GM18867 (cell line): ENCODE results near the gene GALNT12.

Experiments used
- ATAC-seq: cut with Tn5 transposase; IDR thresholded peaks from one replicate; pipeline ENCODE4 v1.9.1; 2021; ENCODE audit warnings: mild to moderate bottlenecking, moderate library complexity; ENCODE audit not compliant: unreplicated experiment

GALNT12 gene

DNA sequence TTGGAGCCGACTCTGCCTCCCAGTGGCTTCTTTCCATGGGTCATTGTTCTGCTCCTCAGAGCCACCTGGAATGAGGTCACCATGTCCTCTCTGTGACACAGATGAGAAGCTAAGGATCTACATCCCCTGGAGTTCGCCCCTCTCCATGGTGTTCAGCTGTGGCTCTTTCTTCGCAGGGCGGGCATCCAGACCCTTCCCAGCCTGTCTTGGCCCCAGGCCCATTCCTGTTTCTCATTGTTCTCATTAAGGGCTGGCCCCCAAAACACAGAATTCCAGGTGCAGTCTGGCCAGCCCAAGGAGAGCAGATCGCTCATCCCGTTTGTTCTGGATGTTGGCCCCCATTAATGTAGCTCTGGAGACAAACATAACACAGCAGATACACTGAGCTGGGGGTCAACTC lies 69.8 kb downstream of the GALNT12 start:
- no peak for ATAC-seq

DNA sequence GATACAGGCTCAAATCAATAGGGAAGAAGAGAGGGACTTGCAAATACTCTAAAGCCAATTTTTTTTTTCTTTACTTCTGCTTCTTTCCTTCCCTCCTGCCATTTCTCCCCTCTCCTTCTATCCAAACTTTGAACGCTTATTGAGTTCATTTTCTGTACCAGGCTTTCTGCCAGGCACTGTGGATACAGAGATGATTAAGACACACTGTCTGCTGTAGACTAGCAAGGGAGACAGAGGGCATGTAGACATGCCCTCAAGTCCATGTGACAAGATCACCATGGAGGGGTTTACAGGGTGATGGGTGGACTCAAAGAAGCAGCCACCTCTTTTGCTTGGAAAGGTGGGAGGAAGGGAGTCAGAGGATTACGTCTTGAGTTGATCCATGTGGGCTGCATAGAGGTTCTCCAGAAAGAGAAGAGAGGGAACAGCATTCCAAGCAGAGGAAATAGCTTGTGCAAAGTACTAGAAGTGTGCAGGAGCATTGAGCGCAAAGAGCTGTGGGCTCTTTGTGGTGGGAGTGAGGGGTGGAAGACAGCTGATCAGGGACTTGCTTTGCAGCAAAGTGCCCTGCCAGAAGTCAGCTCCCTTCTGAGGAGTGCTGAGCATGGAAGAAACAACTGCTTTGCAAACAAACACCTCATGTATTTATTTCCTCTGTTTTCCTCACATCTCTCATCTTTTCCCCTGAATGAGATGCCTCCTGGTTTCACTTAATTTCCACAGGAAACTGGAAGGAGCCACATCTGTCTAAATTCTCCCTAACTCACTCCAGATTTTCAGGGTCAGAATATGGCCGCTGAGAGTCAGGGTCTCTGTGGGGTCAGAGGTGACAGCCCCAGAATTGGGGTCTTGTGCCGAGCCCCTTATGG lies 71.9 kb downstream of the GALNT12 start:
- no peak for ATAC-seq

DNA sequence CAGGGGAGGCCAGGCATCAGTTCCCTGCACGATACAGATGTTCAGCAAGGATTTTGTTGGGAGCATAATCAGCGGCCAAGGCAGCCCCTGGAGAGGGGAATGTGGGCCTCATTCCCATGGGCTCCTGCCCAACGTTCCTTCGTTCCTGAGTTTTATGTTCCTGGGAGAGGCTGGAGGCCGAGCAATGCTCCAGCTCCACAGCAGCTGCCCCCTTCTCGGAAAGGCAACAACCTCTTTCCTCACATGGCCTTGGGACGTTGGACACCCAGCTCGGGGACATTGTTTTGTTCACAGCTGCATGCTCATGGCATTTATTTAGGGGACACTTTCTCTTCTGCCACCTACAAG lies 72.5 kb downstream of the GALNT12 start:
- ATAC-seq, result no peak

DNA sequence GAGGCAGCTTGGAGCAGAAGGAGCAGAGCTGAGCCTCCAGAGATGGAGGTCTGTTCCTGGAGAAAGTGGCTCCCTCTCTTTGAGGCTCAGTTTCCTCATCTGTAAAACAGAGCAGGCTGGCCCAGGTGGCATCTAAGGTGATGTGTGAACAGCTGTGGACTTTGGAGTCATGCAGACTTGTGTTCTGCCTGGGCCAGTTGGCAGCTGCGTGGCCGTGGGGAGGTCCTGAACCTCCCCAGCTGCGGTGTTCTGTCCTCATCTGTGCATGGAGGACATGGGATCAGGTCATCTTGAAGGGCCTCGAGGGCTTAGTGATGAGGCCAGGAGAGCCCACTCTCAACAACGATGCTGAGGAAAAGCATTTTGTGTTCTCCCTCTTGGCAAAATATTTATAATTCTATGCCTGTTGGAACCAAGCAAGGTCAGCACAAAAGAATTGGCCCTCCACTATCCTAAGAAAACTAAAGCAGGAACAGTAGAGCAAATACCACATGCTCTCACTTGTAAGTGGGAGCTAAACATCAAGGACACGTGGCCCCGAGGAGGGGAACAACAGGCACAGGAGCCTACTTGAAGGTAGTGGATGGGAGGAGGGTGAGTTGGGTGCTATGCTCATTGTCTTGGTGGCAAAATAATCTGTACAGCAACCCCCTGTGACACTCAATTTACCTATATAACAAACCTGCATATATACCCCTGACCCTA lies 73.0 kb downstream of the GALNT12 start:
- no peak for ATAC-seq

DNA sequence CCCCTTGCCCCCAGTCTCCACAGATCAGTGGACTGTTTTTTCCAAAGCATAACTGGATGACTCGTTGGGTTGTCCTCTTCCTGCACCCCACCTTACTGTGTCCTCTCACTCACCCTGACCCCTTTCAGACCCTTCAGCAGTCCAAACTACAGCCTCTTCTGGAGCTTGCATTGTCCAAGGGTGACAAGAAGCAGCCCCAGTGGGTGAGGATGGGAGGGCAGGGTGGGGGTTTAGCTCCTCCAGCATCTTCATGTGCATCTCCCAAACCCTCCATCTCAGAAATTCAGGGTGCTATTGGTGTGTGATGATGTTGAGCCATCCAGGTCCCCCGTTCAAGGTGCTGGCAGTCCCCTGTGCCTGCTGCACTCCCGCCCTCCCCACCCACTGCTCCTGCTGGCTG lies 73.9 kb downstream of the GALNT12 start:
- no peak for ATAC-seq

DNA sequence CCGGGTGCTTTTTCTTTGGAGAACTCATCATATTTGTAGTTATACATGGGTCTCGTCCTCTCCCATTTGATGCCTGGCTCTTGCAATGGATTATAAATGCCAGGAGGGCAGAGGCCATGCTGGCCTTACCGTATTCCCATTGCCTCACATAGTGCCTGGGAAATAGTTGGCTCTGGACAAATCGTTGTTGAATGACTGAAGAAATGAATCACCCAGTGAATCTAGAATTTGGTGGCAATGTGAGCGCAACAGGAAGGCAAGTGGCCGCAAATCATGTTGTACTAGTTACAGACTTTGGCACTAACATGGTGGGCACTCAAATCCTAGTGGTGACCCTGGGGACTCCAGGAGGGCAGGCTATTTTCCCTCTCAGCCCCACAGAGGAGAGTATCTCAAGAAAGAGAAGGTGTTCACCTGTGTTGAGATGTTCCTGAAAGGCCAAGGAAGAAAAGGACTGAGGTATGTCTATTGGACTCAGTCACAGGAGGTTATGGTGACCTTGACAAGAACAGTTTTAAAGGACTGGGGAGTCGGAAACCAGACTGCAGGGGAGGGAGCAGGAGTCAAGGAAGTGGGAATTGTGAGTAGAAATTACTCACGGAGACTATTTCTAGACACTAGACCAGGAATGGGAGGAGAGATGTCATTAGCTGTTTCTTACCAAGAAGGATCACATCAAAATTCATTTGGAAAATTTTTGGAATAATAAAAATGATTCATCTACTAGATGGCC lies 74.5 kb downstream of the GALNT12 start:
- ATAC-seq, result no peak

DNA sequence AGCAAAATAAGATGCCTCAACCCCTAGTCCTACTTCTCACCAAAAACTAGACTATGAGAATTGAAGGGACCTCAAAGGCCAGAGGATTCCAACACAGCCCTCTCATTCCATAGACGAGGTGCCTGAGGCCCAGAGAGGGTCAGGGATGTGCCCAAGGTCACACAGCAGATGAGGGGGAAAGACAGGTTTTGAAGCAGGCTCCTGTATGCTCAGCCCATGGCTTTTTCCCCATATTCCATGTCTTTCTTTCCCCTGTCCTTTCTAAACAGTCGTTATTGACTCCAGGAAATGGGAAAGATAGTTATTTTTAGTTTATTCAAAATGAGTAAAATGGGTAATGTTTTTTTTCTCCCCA lies 75.1 kb downstream of the GALNT12 start:
- no peak for ATAC-seq

DNA sequence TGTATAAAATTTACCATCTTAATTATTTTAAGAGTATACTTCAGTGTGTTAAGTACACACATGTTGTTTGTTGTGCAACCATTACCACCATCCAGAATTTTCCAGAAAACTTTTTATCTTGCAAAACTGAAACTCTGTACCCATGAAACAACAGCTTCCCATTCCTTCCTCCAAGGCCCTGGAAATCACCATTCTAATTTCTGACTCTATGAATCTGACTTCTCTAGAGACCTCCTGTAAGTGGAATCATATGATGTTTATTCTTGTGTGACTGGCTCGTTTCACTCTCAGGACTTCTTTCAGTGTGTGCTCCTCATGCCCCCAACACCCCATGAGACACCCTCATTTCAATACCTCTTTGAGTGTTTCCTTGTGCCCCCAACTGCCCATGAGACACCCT lies 75.8 kb downstream of the GALNT12 start:
- ATAC-seq, result no peak

DNA sequence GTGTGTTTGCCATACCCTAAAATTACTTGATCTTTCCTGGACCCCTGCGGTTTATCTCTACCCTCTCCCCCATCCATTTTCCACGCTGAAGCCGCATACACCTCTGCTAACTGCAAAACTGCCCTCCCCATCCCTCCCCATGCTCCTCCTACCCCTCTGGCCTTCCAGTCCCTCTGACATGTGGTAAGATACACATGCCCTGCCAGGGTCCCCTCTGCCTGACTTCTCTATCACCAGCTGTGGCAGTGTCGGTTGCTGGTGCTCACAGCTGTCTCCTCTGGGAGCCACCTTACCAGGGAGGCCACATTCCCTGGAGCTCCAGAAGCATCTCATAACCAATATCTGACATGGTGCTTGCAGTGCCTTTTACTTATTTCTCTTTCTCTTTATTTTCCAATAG lies 77.4 kb downstream of the GALNT12 start:
- ATAC-seq, result no peak

DNA sequence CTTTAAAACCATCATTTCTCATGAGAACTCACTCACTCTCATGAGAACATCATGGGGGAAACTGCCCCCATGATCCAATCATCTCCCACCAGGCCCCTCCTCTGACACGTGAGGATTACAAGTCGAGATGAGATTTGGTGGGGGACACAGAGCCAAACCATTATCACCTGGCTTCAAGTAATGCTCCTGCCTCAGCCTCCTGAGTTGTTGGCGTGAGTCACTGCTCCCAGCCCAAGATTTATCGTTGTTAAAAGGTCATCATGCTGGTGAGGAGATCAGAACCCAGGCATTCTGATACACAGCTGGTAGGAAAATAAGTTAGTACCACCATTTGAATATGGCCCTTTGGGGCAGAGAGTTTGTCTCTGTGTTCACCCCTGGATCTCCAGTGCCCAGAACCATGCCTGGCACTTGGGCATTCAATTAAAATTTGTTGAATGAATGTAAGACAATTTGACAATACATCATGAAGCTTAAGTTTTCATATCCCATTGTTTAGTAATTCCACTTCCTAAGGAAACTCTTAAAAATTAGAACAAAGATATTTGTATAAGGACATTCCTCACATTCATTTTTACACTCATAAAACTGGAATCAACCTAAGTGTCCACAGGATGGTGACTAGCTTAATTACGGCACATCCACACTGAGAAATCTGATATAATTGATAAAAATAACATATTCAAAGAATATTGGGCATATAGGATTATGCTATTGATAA lies 78.3 kb downstream of the GALNT12 start:
- no peak for ATAC-seq

DNA sequence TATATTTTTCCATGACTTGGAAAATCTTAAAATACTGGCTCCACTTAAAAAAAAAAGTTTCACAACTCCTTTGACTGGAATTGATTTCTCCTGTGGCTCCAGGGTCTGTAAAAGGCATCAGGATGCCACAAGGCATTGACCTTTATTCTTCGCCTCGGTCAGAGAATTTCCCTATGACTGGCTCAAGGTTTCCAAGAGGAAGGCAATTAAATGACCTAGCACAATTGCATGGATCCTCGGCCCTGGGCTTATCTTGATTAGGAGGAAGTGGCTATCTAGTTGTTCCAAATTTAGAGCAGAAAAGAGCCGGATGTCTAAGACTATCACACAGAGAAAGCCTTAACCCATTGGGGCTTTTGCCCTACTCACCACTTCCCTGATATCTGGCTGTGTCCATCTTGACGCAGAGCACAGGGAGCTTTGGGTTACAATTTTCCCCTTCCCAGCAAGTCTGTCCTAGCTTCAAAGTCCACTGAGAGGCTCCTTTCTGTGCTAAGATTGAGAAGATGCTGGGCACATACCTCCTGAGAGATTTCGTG lies 79.3 kb downstream of the GALNT12 start:
- ATAC-seq, result no peak

DNA sequence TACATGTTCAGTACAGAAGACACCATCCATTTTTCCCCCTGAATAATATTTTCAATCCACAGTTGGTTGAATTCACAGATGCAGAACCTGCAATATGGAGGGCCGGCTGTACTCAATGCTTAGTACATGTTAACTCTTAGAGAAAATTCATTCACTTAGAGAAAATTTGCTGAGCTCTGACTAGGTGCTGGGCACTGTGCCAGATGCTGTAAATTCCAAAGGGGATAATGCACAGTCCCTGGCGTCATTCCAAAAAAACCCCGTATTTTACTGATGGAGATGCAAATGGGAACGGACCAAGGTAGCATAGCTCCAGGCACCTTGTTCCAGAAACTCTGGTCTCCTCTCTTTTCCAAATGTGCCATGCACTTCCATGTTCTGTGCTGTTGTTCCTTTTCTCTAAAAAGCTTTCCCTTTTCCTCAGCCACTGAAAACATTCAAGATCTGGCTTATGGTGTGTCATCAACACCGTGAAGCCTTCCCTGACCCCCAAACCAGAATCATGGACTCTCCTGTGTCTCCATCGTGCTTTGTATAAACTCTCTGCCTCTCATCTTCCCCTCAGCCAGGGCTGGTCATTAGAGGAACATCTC lies 80.5 kb downstream of the GALNT12 start:
- ATAC-seq, result no peak

DNA sequence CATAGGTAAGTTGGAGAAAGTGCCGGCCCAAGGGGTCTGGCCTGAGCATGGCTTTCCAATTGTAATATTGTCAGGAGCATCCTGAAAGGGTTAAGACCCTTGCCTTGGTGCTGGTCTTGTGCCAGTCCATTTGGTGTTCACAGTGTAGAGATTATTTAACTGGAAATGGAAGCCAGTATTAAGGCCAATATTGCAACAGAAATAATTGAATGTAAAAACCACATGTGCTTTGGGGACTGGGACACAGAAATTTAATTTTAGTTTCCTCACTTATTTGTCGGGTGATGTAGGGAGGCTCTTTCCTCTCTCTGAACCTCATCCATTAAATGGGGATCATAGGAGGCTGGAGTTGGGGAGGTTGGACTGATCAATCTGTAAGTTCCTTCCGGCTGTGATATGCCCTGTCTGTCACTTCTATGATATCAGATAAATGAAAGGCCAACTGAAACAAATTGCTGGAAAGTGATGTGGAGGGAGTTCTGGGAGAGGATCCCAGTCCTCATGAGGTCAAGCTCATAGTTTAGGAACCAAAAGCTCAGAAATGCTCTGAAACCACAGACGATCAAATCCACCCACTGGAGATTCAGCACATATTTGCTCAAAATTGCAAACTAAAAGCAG lies 81.4 kb downstream of the GALNT12 start:
- no peak for ATAC-seq

DNA sequence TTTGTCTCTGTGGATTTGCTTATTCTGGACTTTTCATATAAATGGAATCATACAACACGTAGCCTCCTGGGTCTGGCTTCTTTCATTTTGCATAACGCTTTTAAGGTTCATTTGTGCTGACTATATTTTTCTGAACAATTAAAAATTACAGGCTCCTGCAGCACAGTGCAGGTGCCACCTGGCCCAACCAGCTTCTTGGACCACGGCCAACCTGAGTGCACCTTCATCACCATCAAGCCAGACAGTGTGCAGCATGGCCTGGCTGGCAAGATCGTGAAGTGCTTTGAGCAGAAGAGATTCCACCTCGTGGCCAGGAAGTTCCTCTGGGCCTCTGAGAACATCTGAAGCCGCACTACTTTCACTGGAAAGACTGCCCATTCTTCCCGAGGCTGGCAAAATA lies 82.8 kb downstream of the GALNT12 start:
- ATAC-seq, result no peak

DNA sequence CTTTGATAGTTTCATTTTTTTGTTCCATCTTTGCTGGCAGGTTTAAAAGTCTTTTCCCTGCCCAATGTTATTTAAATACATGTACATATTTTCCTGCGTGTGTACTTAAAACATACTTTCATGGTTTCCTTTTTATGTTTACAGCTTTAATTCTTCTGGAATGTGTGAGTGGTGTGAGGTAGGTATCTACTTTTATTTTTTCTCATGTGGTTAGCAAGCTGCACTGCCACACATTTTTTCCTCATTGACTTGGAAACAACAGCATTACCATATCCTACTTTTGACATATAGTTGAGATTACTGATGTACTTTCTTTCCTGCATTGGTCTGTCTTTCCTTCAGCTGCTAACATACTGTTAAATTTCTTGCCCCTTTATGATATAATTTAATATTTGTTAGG lies 84.8 kb downstream of the GALNT12 start:
- ATAC-seq, result no peak

DNA sequence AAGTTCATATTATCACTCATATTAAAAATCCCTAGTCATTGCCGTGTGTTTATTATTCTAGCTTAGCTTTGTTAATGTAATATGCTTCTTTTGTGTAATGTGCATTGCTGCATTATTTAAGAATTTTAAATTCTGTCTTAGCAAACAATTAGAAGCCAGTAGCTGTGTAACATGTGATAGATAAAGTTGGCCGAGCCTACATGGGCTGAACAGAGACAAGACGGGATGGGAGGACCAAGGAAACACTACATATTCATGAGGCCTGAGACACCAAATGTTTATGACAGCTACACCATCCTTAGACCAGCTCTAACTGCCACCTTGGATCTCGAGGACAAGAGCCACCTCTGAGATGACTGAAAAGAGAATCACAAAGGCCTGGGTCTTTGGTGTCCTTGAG lies 85.2 kb downstream of the GALNT12 start:
- ATAC-seq, result no peak

DNA sequence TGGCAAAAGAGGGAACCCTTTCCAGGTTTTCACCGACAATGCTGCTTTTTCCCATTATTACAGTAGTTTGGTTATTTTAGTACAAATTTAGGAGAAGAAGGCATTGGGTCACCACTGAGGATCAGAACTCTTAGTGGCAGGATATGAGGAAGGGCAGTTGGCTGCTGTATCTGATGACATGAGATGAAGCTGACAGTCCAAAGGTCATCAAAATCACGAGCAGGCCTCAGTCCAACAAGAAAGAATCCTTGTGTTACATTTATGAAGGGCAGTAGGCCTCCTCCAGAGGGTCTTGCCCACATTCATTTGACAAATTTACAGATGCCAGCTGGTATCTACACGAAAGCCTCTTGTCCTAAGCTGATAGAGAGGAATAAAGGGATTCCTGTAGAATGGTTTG lies 86.7 kb downstream of the GALNT12 start:
- ATAC-seq, result no peak

DNA sequence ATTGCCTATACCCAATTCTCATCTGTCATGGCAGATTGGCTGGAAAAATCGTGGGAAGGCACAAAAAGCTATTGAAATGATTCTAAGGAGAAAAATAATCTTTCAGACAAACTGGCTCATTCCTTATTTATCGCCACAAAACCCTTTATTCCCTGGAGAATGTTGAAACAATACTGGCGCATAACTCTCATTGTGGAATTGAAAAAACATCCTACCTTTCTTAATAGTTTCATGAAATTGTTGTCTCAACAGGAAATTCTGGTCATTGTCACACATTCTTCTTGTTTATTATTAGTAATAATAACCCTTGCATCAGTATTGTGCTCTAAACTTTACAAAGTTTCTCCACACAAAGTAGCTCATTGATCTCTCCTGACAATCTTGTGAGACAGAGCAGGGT lies 87.3 kb downstream of the GALNT12 start:
- ATAC-seq, result no peak

DNA sequence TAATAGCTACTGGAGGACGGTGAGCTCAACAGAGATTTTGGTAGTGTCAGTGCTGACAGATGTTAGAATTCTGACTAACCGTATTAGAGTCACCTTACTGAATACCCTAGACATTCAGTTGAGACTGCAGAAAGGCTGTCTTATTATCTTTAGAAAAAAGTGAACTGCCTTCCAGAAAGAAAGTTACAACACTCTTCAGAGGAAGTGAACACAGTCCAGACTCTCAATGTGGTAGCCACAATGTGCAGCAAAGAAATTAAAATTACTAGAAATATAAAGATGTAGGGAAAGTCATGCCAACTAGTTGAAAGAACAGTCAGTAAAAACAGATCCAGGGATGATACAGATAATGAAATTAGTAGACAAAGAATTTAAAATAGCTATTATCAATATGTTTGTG lies 89.2 kb downstream of the GALNT12 start:
- no peak for ATAC-seq

DNA sequence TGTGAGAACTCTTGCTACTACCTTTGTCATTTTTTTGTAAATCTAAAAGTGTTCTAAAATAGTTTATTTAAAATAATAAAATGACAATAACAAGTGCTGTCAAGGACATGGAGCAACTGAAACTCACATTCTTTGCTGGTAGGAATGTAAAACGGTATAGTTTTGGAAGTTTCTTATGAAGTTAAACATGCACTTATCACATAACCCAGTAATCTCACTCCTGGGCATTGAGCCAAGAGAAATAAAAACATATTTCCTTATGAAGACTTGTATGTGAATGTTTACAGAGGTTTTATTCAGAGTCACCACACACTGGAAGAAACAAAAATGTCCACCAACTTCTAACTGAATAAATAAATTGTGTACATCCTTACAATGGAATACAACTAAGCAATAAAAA lies 90.3 kb downstream of the GALNT12 start:
- no peak for ATAC-seq
